Measurements from ENCODE around the gene MAPK8IP3.

DNA sequence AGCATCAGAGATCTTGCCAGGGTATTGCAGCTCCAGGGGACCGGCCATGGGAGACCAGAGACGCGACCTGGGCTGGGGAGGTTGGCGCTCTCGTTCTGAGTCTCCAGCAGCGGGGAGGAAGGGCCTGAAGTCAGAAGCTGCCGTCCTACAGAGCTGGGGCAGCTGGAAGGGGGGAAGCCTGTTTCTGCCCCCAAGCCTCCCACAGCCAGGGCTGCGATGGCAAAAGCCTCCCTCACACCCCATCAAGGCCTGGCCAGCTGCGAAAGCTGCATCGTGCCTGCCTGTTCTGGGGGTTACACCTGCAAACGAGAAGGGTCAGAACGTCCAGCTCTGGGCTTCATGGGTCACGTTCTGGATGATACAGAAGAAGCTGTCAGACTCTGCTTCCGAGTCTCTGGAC, 26.1 kb downstream of the MAPK8IP3 start:
- TF ChIP-seq, protein P1, sequence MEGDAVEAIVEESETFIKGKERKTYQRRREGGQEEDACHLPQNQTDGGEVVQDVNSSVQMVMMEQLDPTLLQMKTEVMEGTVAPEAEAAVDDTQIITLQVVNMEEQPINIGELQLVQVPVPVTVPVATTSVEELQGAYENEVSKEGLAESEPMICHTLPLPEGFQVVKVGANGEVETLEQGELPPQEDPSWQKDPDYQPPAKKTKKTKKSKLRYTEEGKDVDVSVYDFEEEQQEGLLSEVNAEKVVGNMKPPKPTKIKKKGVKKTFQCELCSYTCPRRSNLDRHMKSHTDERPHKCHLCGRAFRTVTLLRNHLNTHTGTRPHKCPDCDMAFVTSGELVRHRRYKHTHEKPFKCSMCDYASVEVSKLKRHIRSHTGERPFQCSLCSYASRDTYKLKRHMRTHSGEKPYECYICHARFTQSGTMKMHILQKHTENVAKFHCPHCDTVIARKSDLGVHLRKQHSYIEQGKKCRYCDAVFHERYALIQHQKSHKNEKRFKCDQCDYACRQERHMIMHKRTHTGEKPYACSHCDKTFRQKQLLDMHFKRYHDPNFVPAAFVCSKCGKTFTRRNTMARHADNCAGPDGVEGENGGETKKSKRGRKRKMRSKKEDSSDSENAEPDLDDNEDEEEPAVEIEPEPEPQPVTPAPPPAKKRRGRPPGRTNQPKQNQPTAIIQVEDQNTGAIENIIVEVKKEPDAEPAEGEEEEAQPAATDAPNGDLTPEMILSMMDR (IDR thresholded peaks at IDR 0.05; ENCODE audit: low read depth, low read length, poor library complexity, severe bottlenecking): no peak
- no peak for TF ChIP-seq EZH2phosphoT487 (IDR thresholded peaks at IDR 0.05; ENCODE audit: borderline replicate concordance, low read length)

Data from DOHH2 (cell line).